GM23338 (cell line): ENCODE data around the gene SNAPC4. TPM values are rescaled to one million over a fixed set of nuclear protein-coding genes. Genes with fewer than 3 reads are reported as not detected.

ENCODE experiments used
- ATAC-seq: fragments of 200-7000 bp; cut with Tn5 transposase; 3 replicates; pipeline ENCODE4 v1.9.1; 2020
- DNase-seq: peaks from one replicate; pipeline ENCODE4 v3.0.0-alpha.2; 2015; ENCODE audit warnings: low spot score
- H2AFZ ChIP-seq: fragments of 200-600 bp; sonication (generic); 2 replicates; pipeline ENCODE4 v1.8.0; 2016; ENCODE audit warnings: antibody characterized with exemption, mild to moderate bottlenecking, moderate library complexity
- H3F3A ChIP-seq: fragments of 200-600 bp; sonication (generic); replicated peaks from 2 replicates; pipeline ENCODE4 v1.8.0; 2017; ENCODE audit warnings: antibody characterized with exemption, mixed run types, low read depth
- H3K27ac ChIP-seq: fragments of 200-600 bp; sonication (generic); 2 replicates; pipeline ENCODE4 v1.6.1; 2016; ENCODE audit warnings: low read depth
- H3K27me3 ChIP-seq: fragments of 200-600 bp; sonication (generic); 2 replicates; pipeline ENCODE4 v1.8.0; 2016; ENCODE audit warnings: mild to moderate bottlenecking, mixed run types, moderate library complexity; ENCODE audit not compliant: insufficient read depth
- H3K36me3 ChIP-seq: fragments of 200-600 bp; sonication (generic); 2 replicates; pipeline ENCODE4 v1.8.0; 2016; ENCODE audit warnings: mild to moderate bottlenecking; ENCODE audit not compliant: insufficient read depth
- H3K4me1 ChIP-seq: fragments of 200-600 bp; sonication (generic); 2 replicates; pipeline ENCODE4 v1.8.0; 2016; ENCODE audit warnings: mild to moderate bottlenecking, moderate library complexity; ENCODE audit not compliant: insufficient read depth
- H3K4me2 ChIP-seq: fragments of 200-600 bp; sonication (generic); 2 replicates; pipeline ENCODE4 v1.7.1; 2017; ENCODE audit warnings: mixed run types
- H3K4me3 ChIP-seq: fragments of 200-600 bp; sonication (generic); 2 replicates; pipeline ENCODE4 v1.6.1; 2016; ENCODE audit warnings: mixed run types
- H3K79me2 ChIP-seq: fragments of 200-600 bp; sonication (generic); replicated peaks from 2 replicates; pipeline ENCODE4 v1.8.0; 2017; ENCODE audit warnings: mild to moderate bottlenecking; ENCODE audit not compliant: insufficient read depth
- H3K9me2 ChIP-seq: fragments of 200-600 bp; sonication (generic); 2 replicates; pipeline ENCODE4 v1.8.0; 2017; ENCODE audit not compliant: insufficient read depth
- H4K20me1 ChIP-seq: fragments of 200-600 bp; sonication (generic); replicated peaks from 2 replicates; pipeline ENCODE4 v1.8.0; 2017; ENCODE audit warnings: mild to moderate bottlenecking; ENCODE audit not compliant: insufficient read depth
- H3K27ac Mint-ChIP-seq: 2 replicates; pipeline ENCODE4 v1.8.0; 2020; ENCODE audit warnings: inconsistent platforms, mild to moderate bottlenecking, moderate library complexity, mixed read lengths
- H3K27me3 Mint-ChIP-seq: 3 replicates; pipeline ENCODE4 v1.8.0; 2022; ENCODE audit warnings: low read depth, mild to moderate bottlenecking, moderate library complexity, mixed read lengths, inconsistent platforms; ENCODE audit not compliant: insufficient read depth, poor library complexity
- H3K36me3 Mint-ChIP-seq: 3 replicates; pipeline ENCODE4 v1.8.0; 2021; ENCODE audit warnings: low read depth, mild to moderate bottlenecking, inconsistent platforms, moderate library complexity, mixed read lengths
- H3K4me1 Mint-ChIP-seq: 3 replicates; pipeline ENCODE4 v1.8.0; 2020; ENCODE audit warnings: mild to moderate bottlenecking, inconsistent platforms, mixed read lengths
- H3K4me3 Mint-ChIP-seq: 3 replicates; pipeline ENCODE4 v1.8.0; 2021; ENCODE audit warnings: moderate library complexity, mild to moderate bottlenecking, inconsistent platforms, mixed read lengths
- H3K9me3 Mint-ChIP-seq: 3 replicates; pipeline ENCODE4 v1.8.0; 2020; ENCODE audit warnings: moderate library complexity, mild to moderate bottlenecking, inconsistent platforms, mixed read lengths
- CREB1 ChIP-seq: fragments of 250-450 bp; sonication (Bioruptor Pico); IDR thresholded peaks from 2 replicates; pipeline ENCODE4 v1.5.0; 2020; ENCODE audit warnings: low read depth, mild to moderate bottlenecking, moderate library complexity
- CTCF ChIP-seq, 2 experiments: fragments of 200-600 bp in 1 of 2; sonication (generic) in 1 of 2; conservative IDR thresholded peaks; 2 replicates each; pipeline versions ENCODE4 v1.5.1 to v1.6.1; 2016 to 2017; ENCODE audit warnings: antibody characterized with exemption in 2 of 2, low read depth in 2 of 2, mild to moderate bottlenecking in 2 of 2, moderate library complexity in 1 of 2
- ETS1 ChIP-seq: IDR thresholded peaks from 2 replicates; pipeline ENCODE4 v1.6.1; 2016; ENCODE audit warnings: antibody characterized with exemption
- EZH2 ChIP-seq: fragments of 200-600 bp; sonication (generic); IDR thresholded peaks from one replicate; pipeline ENCODE4 v1.8.0; 2017; ENCODE audit warnings: antibody characterized with exemption, mild to moderate bottlenecking, low read depth; ENCODE audit not compliant: unreplicated experiment
- EZH2phosphoT487 ChIP-seq: fragments of 200-600 bp; sonication (generic); IDR thresholded peaks from one replicate; pipeline ENCODE4 v1.8.1; 2018; ENCODE audit warnings: antibody characterized with exemption; ENCODE audit not compliant: unreplicated experiment
- JUNB ChIP-seq: IDR thresholded peaks from one replicate; pipeline ENCODE4 v1.6.1; 2016; ENCODE audit warnings: antibody characterized with exemption; ENCODE audit not compliant: unreplicated experiment
- NANOG ChIP-seq: IDR thresholded peaks from 2 replicates; pipeline ENCODE4 v1.6.1; 2016; ENCODE audit warnings: antibody characterized with exemption, borderline replicate concordance
- POLR2AphosphoS5 ChIP-seq: IDR thresholded peaks from 2 replicates; pipeline ENCODE4 v1.6.1; 2016; ENCODE audit warnings: antibody characterized with exemption, low read depth
- REST ChIP-seq: IDR thresholded peaks from one replicate; pipeline ENCODE4 v1.6.1; 2018; ENCODE audit warnings: antibody characterized with exemption; ENCODE audit not compliant: unreplicated experiment
- STAT1 ChIP-seq: IDR thresholded peaks from one replicate; pipeline ENCODE4 v1.6.1; 2016; ENCODE audit warnings: antibody characterized with exemption; ENCODE audit not compliant: unreplicated experiment
- ZNF114 ChIP-seq: fragments of 250-450 bp; sonication (Bioruptor Pico); IDR thresholded peaks from 2 replicates; pipeline ENCODE4 v1.5.0; 2020; ENCODE audit warnings: mild to moderate bottlenecking, moderate library complexity
- ZNF331 ChIP-seq: fragments of 250-450 bp; sonication (Bioruptor Pico); IDR thresholded peaks from 2 replicates; pipeline ENCODE4 v1.5.0; 2020; ENCODE audit warnings: low read depth, mild to moderate bottlenecking, moderate library complexity
- ZNF462 ChIP-seq: fragments of 250-450 bp; sonication (Bioruptor Pico); IDR thresholded peaks from 2 replicates; pipeline ENCODE4 v1.5.0; 2020; ENCODE audit warnings: mild to moderate bottlenecking, moderate library complexity
- polyA plus RNA-seq: library from polyadenylated mRNA; unstranded; fragments of >200 nt; fragmentation: Nextera tagmentation; extraction: Ambion mirVana; gene quantifications from 2 replicates; pipeline ENCODE4 v1.2.1, GENCODE V29; 2016
- total RNA-seq: library from RNA; depleted of rRNA; stranded (reverse); fragments of >200 nt; shearing (Covaris generic); gene quantifications from 2 replicates; pipeline ENCODE4 v1.2.3, GENCODE V29; 2014

Gene SNAPC4
- total and polyA plus RNA-seq, 2 experiments from 2014 or later = 8.8 to 22.7 TPM

GRCh38 chr9:136421791-136422190, 21.8 kb upstream of the SNAPC4 start:
- no peak overlapping the region for H2AFZ ChIP-seq
- no peak overlapping the region for H3K4me2 ChIP-seq
- H3K36me3 ChIP-seq = peaks cover 9% of the 10 kb centered on the region; the same call in 1 of the 2 replicates
- DNase-seq (no peak), ATAC-seq (no peak)
- Mint-ChIP-seq H3K27me3 (peaks cover 4% of the 10 kb centered on the region), H3K27ac (no peak overlapping the region), H3K36me3 (peaks cover 76% of the 10 kb centered on the region), H3K4me1 (no peaks in the 10 kb centered on the region), H3K4me3 (no peak overlapping the region), H3K9me3 (no peaks in the 10 kb centered on the region)
- peaks cover 4% of the 10 kb centered on the region; the same call in 1 of the 2 replicates for H4K20me1 ChIP-seq
- H3K4me1 ChIP-seq = no peaks in the 10 kb centered on the region
- H3F3A ChIP-seq = 0 out of 2 replicates have a peak, but pooled peaks cover 4% of the 10 kb centered on the region
- TF ChIP-seq CREB1 (CRISPR knock-in tag) (no peak), STAT1 (no peak), EZH2phosphoT487 (no peak), NANOG (no peak), REST (no peak), ZNF462 (CRISPR knock-in tag) (no peak), JUNB (no peak), EZH2 (no peak), ZNF114 (CRISPR knock-in tag) (no peak), POLR2AphosphoS5 (no peak), ETS1 (no peak), ZNF331 (CRISPR knock-in tag) (no peak), CTCF (conservative IDR thresholded peaks at IDR 0.05; ENCODE audit: low read depth in 2 of 2) (no peak)
- no peaks in the 10 kb centered on the region for H3K27me3 ChIP-seq
- H3K27ac ChIP-seq = no peak overlapping the region
- H3K79me2 ChIP-seq = no peaks in the 10 kb centered on the region
- H3K4me3 ChIP-seq = no peak overlapping the region
- no peaks in the 10 kb centered on the region for H3K9me2 ChIP-seq
